ENCODE data around the gene PRKAA1. TPM values are rescaled to one million over a fixed set of nuclear protein-coding genes. Genes with fewer than 3 reads are reported as not detected.

Gene PRKAA1
- total and polyA plus RNA-seq, 2 of the 13 experiments (the other 11 are each of a cell fraction or from before 2014, with no cell fraction given): 36.6 to 58.0 TPM

DNA sequence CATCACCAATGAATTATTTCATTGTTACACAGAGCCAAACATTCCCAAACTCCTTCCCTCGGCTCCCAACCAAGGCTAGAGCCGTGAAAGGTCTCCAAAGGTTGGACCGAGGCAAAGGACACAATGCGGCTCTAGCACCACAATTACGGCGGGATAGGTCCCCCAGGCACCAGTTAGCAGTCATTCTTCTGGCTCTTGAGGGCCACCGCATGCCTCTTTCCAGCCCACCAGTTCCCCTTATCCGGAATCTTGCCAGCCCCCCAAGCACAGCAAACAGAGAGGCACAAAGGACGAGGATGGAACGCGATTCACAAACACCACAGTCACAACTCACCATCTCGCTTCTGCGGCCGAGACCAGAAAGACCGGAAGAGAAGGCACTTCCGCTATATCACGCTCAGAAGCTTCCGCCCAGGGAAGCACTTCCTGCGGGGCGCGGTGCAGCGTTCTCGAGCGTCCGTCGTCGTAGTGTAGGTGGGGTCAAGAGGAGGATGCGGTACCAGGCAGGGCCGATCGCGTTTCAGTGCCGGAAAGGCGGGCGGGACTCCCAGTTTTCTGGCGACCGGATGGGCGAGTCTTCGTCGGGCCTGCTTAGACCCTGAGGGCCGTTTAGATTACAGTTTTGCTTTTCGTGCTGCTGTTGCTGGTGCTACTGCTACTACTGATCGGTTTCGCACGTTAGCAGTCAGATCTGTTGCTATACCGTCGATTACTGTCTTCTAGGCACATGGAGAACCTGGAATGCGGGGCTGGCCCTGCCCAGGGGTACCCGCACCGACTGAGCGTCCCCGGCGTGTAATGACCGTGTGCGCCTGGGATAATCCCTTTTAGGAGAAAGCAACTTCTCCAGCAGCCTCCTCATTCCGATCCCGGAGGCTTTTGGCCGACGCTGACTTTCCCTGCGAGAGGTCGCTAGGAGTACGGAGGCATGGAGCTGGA lies 36.9 kb upstream of the PRKAA1 start, which contains the start of gene RPL37 (continued):
- TF ChIP-seq ZNF839 (CRISPR knock-in tag; IDR thresholded peaks at IDR 0.05; ENCODE audit: borderline replicate concordance): peak; percentile 60; the same call in 1 of the 2 replicates
- TF ChIP-seq FOXP1 (IDR thresholded peaks at IDR 0.05): no peak
- peak; percentile 48; the same call in 1 of the 2 replicates for TF ChIP-seq FOXP1 (CRISPR knock-in tag; IDR thresholded peaks at IDR 0.05)
- TF ChIP-seq CBX1 (IDR thresholded peaks at IDR 0.05; ENCODE audit: low read depth): peak; percentile 97
- TF ChIP-seq MTF1 (CRISPR knock-in tag; IDR thresholded peaks at IDR 0.05): no peak
- peak; percentile 38; the same call in 1 of the 2 replicates for TF ChIP-seq ZSCAN20 (CRISPR knock-in tag; IDR thresholded peaks at IDR 0.05; ENCODE audit: borderline replicate concordance)
- no peak; the same call in 1 of the 2 replicates for TF ChIP-seq SOX13 (IDR thresholded peaks at IDR 0.05)
- peak in 1 of 2 experiments; percentile 75; a peak in 2 of 4 replicates for TF ChIP-seq SOX13 (CRISPR knock-in tag; conservative IDR thresholded peaks at IDR 0.05 in 1 of 2, IDR thresholded peaks at IDR 0.05 in 1 of 2)
- no peak; the same call in none of the 2 replicates for TF ChIP-seq HOXA9 (CRISPR knock-in tag; IDR thresholded peaks at IDR 0.05; ENCODE audit: borderline replicate concordance)
- TF ChIP-seq, protein P1, sequence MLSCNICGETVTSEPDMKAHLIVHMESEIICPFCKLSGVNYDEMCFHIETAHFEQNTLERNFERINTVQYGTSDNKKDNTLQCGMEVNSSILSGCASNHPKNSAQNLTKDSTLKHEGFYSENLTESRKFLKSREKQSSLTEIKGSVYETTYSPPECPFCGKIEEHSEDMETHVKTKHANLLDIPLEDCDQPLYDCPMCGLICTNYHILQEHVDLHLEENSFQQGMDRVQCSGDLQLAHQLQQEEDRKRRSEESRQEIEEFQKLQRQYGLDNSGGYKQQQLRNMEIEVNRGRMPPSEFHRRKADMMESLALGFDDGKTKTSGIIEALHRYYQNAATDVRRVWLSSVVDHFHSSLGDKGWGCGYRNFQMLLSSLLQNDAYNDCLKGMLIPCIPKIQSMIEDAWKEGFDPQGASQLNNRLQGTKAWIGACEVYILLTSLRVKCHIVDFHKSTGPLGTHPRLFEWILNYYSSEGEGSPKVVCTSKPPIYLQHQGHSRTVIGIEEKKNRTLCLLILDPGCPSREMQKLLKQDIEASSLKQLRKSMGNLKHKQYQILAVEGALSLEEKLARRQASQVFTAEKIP (CRISPR knock-in tag; IDR thresholded peaks at IDR 0.05; ENCODE audit: borderline replicate concordance): no peak
- TF ChIP-seq, protein P2, sequence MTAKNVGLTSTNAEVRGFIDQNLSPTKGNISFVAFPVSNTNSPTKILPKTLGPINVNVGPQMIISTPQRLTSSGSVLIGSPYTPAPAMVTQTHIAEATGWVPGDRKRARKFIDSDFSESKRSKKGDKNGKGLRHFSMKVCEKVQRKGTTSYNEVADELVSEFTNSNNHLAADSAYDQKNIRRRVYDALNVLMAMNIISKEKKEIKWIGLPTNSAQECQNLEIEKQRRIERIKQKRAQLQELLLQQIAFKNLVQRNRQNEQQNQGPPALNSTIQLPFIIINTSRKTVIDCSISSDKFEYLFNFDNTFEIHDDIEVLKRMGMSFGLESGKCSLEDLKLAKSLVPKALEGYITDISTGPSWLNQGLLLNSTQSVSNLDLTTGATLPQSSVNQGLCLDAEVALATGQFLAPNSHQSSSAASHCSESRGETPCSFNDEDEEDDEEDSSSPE (CRISPR knock-in tag; IDR thresholded peaks at IDR 0.05): peak; percentile 89
- TF ChIP-seq ZMYM4 (CRISPR knock-in tag; IDR thresholded peaks at IDR 0.05): peak; percentile 99
- TF ChIP-seq ZNF709 (CRISPR knock-in tag; IDR thresholded peaks at IDR 0.05): peak; percentile 67; the same call in 1 of the 2 replicates
- peak; percentile 89 for TF ChIP-seq MIER2 (CRISPR knock-in tag; IDR thresholded peaks at IDR 0.05)
- TF ChIP-seq KAT8 (CRISPR knock-in tag; IDR thresholded peaks at IDR 0.05): peak; percentile 100
- TF ChIP-seq GATAD1 (CRISPR knock-in tag; IDR thresholded peaks at IDR 0.05): peak; percentile 97
- TF ChIP-seq MEIS1 (CRISPR knock-in tag; IDR thresholded peaks at IDR 0.05; ENCODE audit: borderline replicate concordance): 0 out of 2 replicates have a peak, but pooled peaks have one; percentile 25
- peak; percentile 74; the same call in 1 of the 2 replicates for TF ChIP-seq ZNF674 (CRISPR knock-in tag; IDR thresholded peaks at IDR 0.05; ENCODE audit: low read depth)
- peak; percentile 71 for TF ChIP-seq ZNF652 (CRISPR knock-in tag; IDR thresholded peaks at IDR 0.05; ENCODE audit: borderline replicate concordance, low read depth)
- TF ChIP-seq, protein P3, sequence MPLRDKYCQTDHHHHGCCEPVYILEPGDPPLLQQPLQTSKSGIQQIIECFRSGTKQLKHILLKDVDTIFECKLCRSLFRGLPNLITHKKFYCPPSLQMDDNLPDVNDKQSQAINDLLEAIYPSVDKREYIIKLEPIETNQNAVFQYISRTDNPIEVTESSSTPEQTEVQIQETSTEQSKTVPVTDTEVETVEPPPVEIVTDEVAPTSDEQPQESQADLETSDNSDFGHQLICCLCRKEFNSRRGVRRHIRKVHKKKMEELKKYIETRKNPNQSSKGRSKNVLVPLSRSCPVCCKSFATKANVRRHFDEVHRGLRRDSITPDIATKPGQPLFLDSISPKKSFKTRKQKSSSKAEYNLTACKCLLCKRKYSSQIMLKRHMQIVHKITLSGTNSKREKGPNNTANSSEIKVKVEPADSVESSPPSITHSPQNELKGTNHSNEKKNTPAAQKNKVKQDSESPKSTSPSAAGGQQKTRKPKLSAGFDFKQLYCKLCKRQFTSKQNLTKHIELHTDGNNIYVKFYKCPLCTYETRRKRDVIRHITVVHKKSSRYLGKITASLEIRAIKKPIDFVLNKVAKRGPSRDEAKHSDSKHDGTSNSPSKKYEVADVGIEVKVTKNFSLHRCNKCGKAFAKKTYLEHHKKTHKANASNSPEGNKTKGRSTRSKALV (CRISPR knock-in tag; IDR thresholded peaks at IDR 0.05): 0 out of 2 replicates have a peak, but pooled peaks have one; percentile 22
- TF ChIP-seq ZNF749 (CRISPR knock-in tag; IDR thresholded peaks at IDR 0.05; ENCODE audit: borderline replicate concordance): 0 out of 2 replicates have a peak, but pooled peaks have one; percentile 45
- TF ChIP-seq, protein P4, sequence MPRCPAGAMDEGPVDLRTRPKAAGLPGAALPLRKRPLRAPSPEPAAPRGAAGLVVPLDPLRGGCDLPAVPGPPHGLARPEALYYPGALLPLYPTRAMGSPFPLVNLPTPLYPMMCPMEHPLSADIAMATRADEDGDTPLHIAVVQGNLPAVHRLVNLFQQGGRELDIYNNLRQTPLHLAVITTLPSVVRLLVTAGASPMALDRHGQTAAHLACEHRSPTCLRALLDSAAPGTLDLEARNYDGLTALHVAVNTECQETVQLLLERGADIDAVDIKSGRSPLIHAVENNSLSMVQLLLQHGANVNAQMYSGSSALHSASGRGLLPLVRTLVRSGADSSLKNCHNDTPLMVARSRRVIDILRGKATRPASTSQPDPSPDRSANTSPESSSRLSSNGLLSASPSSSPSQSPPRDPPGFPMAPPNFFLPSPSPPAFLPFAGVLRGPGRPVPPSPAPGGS (CRISPR knock-in tag; IDR thresholded peaks at IDR 0.05): peak; percentile 91; the same call in 1 of the 2 replicates
- peak; percentile 28; the same call in 1 of the 2 replicates for TF ChIP-seq ZNF292 (CRISPR knock-in tag; IDR thresholded peaks at IDR 0.05; ENCODE audit: borderline replicate concordance, low read depth)

Data from HepG2 (cell line).